Amniotic stem cell (primary cell): ENCODE data around the gene ISOC2.

Source experiments
- DNase-seq: peaks from one replicate; lab custom pipeline; 2025; lab: John Stamatoyannopoulos, UW

ISOC2 gene

DNA sequence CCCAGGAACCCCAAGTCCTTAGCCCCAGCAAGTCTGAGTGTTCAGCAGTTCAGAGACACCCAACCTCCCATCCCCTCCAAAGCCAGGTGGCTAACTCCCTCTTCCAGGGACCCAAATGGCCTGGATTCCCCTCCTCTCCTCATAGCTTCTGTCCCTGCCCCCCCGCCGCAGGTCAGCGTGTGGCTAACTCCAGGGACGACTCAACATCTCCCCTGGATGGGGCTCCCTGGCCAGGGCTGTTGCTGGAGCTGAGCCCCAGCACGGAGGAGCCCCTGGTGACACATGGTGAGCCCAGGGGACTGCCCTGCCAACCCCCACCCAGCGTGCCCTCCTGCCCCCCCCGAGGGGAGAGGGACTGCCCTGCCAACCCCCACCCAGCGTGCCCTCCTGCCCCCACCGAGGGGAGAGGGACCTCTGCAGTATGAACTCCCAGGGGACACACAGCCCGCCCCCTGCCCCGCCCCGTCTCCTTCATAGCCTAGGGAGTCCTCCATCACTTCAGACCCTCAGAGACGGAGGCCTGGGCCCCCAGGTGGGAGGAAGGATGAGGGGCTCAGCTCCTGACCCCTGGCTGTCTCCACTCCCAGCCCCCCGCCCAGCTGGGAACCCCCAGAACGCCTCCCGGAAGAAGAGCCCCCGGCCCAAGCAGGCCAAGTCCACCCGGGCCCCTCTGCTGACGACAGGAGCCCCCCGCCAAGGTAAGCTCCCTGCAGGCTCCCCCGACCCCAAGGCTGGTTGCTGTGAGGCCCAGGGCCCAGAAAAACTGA is 28.5 kb upstream of the ISOC2 start:
- no peak for DNase-seq

DNA sequence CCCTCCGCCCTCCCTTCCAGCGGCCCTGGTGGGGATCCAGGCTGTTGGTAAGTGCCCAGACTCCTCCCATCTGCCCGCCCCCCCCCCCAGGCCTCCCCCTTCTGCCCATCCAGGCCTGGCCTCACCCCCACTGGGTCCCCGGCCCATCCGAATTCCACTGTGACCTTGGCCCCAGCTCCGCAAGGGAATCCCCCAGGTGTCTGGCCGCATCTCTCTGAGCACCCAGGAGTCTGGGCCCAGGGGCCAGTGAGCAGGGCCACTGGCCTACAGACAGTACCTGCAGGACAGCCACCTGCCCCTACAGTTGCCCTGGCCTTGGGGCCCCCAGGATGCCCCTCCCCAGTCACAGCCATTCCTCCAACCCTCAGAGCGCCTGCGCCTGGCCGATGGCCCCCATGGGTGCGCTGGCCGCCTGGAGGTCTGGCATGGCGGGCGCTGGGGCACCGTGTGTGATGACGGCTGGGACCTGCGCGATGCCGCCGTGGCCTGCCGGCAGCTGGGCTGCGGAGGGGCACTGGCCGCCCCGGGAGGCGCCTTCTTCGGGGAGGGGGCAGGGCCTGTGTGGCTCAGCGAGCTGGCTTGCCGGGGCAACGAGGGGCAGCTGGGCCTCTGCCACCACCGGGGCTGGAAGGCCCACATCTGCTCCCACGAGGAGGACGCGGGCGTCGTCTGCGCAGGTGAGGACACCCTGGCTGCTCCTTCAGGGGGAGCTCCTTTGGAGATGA is 27.7 kb upstream of the ISOC2 start:
- DNase-seq: no peak

DNA sequence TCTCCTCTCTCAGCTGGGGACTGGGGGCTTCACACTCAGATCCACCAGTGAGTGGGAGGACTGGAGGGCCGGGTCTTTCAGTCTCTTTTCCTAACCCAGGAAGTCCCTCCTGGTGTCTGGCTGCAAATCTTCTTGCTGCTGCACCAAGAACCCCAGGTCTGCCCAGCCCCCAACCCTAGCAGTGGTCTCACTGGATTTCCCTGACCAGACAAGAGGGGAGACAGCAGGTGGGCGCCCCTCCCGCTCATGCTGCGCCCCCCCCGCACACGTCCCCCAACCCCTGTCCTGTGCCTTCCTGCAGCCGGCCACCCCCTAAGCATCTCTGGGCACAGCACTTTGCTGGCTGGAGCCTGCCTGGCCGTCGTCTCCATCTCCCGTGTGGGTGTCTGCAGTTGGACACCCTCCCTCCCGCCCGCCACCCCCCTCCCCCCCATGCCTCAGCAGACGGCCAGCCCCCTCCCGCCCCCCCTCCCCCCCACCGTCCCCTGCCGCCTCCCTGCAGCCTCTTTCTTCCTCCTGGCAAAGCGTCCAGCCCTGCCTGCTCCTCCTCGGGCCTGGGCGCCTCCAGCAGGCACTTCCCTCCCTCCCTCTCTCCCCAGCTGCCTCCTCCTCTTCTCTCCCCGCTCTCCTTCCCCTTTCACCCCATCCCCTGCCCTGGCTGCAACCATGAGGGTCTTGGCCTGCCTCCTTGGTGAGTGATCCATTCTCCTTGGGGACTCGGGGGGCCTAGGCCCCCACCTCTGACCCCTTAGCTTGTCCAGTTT is 26.7 kb upstream of the ISOC2 start, which contains the start of gene SSC5D:
TSS of gene SSC5D (plus strand) at position 513 of the 764 bp plus-strand sequence. CDS start at position 667, 154 bp downstream.
- DNase-seq: no peak

DNA sequence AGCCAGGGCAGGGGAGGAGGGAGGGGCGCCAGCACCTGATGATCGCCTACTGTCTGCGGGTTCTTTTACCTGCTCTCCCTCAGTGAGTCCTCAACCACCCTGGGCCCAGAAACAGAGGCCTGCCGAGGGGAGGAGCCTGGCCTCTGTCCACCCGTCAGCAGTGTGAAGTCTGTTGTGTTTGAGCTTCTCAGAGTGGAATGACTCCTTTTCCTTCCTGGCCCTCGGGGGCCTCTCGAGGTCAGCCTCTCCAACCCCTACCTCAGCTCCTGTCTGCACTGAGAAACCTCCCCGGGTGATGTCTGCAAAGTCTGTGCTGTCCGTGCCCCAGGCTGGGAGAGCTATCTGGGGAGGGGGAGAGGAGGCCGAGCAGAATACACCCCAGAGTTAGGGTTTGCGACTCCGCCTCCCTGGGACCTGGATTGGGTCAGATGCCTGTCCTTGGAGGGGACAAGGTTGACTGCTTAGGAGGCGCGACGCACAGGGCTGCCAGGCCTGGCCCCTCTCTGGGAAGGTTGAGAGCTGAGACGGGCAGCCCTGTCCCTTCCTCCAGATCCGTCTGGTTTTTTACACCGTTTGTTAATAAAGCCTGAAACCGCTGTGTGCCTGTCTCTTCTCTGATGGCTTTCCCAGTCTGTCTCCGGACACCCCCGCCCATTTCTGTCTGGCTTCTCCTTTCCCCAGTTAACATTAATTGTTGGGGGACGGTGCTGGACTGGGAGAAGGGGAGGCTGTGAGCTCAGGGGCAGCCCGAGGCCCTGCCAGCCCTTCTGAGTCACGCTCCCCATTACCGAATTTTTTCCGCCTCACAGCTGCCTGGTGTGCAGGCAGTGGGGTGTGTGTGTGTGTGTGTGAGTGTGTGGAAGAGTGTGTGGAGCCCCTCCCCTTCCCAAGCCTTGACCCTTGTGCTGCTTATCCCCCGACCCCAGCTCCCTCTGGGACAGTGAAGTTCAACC is 25.8 kb upstream of the ISOC2 start:
- peak; percentile 74 for DNase-seq

DNA sequence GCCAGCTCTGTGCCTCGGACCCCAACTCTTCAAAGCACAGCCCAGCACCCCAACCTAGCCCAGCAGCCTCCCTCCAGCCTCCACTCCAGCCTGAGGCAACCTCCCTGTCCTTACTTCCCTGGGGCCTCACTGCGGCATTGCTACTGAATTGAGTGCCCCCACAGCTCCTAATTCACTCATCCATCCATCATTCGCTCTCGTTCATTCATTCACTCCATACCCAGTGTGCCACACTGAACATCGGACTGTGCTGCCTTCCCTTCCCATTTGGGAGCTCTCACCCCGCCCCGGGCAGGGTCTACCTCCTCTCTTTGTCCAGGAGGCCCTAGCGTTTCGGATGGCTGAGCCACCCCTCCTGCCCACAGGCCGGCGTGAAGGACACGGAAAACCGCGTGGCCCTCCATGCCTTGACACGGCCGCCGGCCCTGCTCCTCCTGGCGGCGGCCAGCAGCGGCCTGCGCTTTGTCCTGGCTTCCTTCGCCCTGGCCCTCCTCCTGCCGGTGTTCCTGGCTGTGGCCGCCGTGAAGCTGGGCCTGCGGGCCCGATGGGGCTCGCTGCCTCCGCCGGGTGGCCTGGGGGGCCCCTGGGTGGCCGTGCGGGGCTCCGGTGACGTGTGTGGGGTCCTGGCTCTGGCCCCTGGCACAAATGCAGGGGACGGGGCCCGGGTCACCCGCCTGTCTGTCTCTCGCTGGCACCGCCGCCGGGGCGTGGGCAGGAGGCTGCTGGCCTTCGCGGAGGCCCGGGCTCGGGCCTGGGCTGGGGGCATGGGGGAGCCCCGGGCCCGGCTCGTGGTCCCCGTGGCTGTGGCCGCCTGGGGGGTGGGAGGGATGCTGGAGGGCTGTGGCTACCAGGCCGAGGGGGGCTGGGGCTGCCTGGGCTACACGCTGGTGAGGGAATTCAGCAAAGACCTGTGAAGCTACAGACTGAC is 24.9 kb upstream of the ISOC2 start:
- no peak for DNase-seq

DNA sequence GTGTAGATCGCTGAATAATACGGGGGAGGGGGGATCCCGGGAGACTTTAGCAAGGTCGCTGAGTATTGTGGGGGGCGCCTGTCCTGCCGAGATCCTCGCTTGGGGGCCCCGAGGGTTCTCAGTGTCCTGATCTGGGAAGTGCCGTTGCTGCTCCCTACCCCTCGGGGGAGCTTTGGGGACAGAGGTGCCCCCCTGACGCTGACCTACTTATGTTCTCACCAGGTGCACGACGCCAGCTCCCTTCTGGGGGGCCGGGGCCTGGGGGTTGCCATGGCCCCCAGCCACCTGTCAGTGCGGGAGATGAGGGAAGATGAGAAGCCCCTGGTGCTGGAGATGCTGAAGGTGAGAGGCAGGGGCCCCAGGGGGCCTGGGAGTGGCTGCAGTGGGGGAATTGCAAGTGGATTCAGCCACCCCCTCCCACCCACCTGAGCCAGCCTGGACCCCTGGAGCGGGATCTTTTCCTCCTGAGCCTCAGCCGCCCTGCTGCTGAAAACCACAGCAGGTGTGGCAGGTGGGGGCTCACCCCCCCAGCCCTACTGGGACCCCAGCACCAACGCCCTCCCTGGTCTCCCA is 24.1 kb upstream of the ISOC2 start:
- DNase-seq: no peak

DNA sequence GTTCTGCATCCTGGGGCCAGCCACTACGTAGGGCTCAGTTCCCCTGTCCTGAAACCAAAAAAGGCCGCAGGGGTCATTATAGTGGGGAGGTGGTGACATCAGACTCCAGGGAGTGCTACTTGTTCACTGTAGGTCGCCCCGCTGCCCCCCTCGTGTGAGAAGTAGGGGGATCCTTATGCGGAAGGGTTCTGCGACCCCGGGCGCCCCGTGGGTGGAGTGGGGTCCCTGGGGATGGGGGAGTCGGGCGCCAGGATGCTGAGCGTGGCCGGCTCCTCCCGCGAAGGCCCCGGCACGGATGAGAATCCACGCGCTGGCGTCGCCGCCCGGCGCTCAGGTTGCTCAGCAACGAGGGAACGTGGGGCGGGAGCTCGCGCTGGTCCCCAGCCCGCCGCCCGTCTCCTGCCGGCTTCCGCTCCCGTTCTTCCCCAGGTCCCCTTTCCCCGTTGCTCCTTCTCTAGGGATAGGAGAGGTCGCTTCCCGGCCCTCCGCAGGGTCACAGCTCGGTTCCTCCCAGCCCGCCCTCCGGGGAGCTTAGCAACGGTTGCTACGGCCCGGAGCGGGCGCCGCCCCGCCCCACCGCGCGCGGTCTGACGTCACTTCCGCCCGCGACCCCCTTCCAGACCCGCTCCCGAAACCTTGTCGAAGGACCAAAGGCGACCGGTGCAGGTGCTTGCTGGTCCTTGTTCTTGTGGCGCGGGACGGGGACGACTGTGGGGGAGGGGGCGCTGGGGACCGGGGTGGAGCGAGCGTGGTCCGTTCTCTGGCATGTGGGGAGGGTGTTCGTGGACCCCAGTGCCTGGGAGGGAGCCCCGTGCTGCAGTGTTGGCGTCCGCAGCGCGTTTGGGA is 23.4 kb upstream of the ISOC2 start, which contains the start of gene NAT14:
TSS of gene NAT14 (plus strand) at position 596 of the 846 bp plus-strand sequence. CDS start 521 bp downstream, outside the sequence.
- peak; percentile 37 for DNase-seq

DNA sequence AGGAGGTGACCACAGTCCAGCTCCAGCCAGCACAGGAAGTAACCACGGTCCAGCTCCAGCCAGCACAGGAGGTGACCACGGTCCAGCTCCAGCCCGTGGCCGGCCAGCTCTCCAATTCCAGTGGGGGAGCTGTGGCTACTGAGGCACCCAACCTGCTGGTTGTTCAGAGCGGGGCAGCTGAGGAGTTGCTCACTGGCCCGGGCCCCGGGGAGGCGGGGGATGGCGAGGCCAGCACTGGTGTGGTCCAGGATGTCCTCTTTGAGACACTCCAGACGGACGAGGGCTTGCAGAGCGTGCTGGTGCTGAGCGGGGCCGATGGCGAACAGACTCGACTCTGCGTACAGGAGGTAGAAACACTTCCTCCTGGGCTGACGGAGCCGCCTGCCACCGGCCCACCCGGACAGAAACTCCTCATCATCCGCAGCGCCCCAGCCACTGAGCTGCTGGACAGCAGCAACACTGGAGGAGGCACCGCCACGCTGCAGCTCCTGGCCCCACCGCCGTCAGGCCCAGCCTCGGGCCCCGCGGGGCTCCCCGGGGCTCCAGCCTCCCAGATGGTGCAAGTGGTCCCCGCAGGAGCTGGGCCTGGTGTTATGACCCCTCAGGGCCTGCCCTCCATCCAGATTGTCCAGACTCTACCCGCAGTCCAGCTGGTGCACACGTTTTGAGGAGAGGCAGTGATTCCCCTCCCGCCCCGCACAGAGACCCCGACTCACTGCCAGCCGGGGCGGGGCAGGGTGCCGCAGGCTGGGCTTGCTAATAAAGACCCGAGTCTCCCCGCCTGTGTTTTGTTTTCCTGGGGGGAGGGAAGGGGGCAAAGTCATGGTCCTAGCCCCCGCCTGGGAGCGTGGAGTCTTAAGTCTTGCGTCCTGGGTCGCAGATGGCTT is 22.5 kb upstream of the ISOC2 start:
- DNase-seq: no peak

DNA sequence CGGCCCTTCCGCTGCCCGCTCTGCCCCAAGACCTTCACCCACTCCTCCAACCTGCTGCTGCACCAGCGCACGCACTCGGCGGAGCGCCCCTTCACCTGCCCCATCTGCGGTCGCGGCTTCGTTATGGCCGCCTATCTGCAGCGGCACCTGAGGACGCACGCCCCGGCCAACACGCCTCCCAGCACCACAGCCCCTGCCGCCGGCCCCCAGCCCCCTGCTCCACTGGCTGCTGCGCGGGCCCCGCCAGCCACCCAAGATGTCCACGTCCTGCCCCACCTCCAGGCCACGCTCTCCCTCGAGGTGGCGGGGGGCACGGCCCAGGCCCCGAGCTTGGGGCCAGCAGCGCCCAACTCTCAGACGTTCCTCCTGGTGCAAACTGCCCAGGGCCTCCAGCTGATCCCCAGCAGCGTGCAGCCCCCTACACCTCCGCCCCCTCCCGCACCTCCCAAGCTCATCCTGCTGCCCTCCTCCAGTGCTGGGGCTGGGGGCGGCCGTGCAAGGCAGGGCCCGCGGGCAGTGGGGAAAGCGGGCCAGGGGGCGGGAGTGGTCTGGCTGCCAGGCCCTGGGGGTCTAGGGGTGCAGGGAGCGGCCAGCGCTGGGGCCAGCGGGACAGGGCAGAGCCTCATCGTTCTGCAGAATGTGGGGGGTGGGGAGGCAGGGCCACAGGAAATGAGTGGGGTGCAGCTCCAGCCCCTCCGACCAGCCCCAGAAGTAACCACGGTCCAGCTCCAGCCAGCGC is 21.7 kb upstream of the ISOC2 start:
- no peak for DNase-seq

DNA sequence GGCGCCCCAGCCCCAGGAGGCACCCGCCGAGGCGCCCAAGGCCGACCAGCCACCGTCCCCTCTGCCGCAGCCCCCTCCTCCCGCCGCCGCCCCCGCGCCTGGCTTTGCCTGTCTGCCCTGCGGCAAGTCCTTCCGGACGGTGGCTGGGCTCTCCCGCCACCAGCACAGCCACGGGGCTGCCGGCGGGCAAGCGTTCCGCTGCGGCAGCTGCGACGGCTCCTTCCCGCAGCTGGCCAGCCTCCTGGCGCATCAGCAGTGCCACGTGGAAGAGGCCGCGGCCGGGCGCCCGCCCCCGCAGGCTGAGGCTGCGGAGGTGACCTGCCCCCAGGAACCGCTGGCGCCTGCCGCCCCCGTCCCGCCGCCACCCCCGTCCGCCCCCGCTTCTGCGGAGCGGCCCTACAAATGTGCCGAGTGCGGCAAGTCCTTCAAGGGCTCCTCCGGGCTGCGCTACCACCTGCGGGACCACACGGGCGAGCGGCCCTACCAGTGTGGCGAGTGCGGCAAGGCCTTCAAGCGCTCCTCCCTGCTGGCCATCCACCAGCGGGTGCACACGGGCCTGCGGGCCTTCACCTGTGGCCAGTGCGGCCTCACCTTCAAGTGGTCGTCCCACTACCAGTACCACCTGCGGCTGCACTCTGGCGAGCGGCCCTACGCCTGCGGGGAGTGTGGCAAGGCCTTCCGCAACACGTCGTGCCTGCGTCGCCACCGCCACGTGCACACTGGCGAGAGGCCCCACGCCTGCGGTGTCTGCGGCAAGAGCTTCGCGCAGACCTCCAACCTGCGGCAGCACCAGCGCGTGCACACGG is 20.9 kb upstream of the ISOC2 start:
- DNase-seq: no peak

DNA sequence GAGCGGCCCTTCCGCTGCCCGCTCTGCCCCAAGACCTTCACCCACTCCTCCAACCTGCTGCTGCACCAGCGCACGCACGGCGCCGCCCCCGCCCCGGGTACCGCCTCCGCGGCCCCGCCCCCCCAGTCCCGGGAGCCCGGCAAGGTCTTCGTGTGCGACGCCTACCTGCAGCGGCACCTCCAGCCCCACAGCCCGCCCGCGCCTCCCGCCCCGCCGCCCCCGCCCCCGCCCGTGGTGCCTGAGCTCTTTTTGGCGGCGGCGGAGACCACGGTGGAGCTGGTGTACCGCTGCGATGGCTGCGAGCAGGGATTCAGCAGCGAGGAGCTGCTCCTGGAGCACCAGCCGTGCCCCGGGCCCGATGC is 20.3 kb upstream of the ISOC2 start:
- DNase-seq: no peak

DNA sequence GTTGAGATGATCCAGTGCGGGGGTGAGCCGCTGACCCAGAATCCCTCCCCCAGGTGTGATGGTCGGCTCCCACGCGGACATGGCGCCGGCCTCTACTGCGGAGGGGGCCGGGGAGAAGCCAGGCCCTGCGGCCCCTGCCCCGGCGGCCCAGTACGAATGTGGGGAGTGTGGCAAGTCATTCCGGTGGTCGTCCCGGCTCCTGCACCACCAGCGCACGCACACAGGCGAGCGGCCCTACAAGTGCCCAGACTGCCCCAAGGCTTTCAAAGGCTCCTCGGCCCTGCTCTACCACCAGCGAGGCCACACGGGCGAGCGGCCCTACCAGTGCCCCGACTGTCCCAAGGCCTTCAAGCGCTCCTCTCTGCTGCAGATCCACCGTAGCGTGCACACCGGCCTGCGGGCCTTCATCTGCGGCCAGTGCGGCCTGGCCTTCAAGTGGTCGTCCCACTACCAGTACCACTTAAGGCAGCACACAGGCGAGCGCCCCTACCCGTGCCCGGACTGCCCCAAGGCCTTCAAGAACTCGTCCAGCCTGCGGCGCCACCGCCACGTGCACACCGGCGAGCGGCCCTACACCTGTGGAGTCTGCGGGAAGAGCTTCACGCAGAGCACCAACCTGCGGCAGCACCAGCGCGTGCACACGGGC is 19.8 kb upstream of the ISOC2 start:
- DNase-seq: no peak

DNA sequence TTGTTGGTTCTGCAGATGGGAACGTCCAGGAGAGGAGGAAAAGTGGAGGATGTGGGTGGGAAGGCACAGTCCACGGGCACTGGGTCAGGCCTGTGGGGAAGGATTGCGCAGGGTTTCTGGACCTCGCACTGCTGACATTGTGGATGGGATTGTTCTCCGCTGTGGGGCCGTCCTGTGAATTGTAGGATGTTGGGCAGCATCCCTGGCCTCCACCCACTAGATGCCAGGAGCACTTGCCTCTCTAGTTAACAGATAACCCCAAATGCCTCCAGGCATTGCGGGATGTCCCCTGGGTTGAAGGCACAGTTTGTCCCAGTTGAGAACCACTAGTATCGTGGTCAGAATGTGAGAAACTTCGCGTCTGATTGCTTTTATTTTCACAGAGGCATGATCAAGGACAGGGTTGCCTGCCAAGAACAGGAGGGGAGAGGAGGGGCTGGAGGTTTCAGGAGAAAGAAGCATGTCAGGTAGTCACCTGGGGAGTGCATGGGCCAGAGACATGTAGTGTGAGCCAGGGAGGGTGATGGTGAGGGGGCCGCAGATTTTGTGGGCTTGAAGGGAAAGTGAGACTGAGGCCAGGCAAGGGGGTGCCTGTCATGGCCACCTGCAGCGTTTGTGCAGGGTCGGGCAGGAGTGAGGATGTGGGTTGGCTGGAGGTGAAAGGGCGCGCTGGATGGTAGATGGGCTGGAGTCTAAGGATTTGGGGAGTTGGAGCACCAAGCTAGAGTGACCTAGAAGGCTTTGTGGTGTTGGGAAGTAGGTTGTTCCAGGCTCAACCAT is 18.2 kb upstream of the ISOC2 start:
- DNase-seq: no peak

DNA sequence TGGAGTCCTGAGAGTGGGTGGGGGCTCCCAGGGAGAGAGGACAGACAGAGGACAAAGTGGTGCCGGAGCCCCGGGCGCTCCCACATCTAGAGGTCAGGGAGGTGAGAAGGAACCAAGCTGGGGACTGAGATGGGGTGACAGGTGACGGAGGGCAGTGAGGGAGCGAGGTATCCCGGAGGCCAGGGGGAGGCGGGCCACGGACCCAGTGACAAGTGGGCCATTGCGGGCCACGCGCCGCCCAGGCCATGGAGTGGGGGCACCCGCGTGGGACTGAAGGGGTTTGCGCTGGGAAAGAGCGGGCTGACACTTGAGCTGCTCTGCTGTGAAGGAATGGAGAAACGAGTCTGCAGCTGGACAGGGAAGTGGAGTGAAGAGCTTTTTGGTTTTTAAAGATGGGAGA is 17.6 kb upstream of the ISOC2 start:
- DNase-seq: no peak

DNA sequence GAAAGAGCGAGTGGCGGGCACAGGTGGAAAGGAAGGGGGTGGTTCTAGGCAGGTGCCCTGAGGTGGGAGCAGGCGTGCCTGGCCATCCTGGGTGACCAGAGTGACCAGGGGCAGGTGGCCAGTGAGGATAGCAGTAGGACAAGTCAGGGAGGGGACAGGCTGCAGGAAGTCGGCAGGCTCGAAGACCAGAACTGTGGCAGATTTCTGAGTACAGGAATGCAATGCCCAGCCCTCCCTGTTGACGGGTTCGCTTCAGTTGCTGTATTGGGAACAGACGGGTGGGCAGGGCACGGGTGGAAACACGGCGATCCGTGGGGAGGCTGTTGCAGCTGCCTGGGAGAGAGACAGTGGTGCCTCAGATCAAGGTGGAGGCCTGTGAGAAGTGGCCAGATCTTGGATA is 16.9 kb upstream of the ISOC2 start:
- DNase-seq: no peak
